ENCODE results near the gene CYTH4. TPM values are rescaled to one million over a fixed set of nuclear protein-coding genes. Genes with fewer than 3 reads are reported as not detected.

The CYTH4 gene
- total RNA-seq, 1 donor from 2014 or later = not detected

GRCh38 chr22:37298748-37299495 is 16.6 kb downstream of the CYTH4 start:
- H3K4me3 ChIP-seq (ENCODE audit: low read depth, low read length) = no peak overlapping the region
- DNase-seq (ENCODE audit: low read depth) = no peak
- no peak for TF ChIP-seq CTCF (conservative IDR thresholded peaks at IDR 0.05; ENCODE audit: low read depth, low read length)

GRCh38 chr22:37299969-37300509 is 17.7 kb downstream of the CYTH4 start:
- TF ChIP-seq CTCF (conservative IDR thresholded peaks at IDR 0.05; ENCODE audit: low read depth, low read length) = no peak
- no peak overlapping the region for H3K4me3 ChIP-seq (ENCODE audit: low read depth, low read length)
- DNase-seq (ENCODE audit: low read depth) = no peak

- H3K4me3 ChIP-seq (ENCODE audit: low read depth, low read length) = no peak overlapping the region
- TF ChIP-seq CTCF (conservative IDR thresholded peaks at IDR 0.05; ENCODE audit: low read depth, low read length) = no peak
- no peak for DNase-seq (ENCODE audit: low read depth)
Observed at GRCh38 chr22:37300551-37301017, 18.3 kb downstream of the CYTH4 start.

- no peak overlapping the region for H3K4me3 ChIP-seq (ENCODE audit: low read depth, low read length)
- no peak for TF ChIP-seq CTCF (conservative IDR thresholded peaks at IDR 0.05; ENCODE audit: low read depth, low read length)
- no peak for DNase-seq (ENCODE audit: low read depth)
Observed at GRCh38 chr22:37301144-37301830, 19.0 kb downstream of the CYTH4 start.

- TF ChIP-seq CTCF (conservative IDR thresholded peaks at IDR 0.05; ENCODE audit: low read depth, low read length) = no peak
- no peak for DNase-seq (ENCODE audit: low read depth)
Observed at GRCh38 chr22:37302674-37303555, 20.6 kb downstream of the CYTH4 start.

GRCh38 chr22:37303821-37304274 is 21.5 kb downstream of the CYTH4 start:
- no peak for DNase-seq (ENCODE audit: low read depth)
- no peak for TF ChIP-seq CTCF (conservative IDR thresholded peaks at IDR 0.05; ENCODE audit: low read depth, low read length)
- no peak overlapping the region for H3K4me3 ChIP-seq (ENCODE audit: low read depth, low read length)

More at GRCh38 chr22:37302674-37303555, 20.6 kb downstream of the CYTH4 start:
- H3K4me3 ChIP-seq (ENCODE audit: low read depth, low read length) = no peak overlapping the region
